ENCODE data around the gene TBC1D19. TPM values are rescaled to one million over a fixed set of nuclear protein-coding genes. Genes with fewer than 3 reads are reported as not detected.
"Not testable (repeated sequence)": the region's sequence is repeated elsewhere in the genome, so short reads cannot be mapped to it uniquely, and the experiment has no call there.

Gene TBC1D19
- polyA plus RNA-seq, 1 experiment = 37.0 TPM

DNA sequence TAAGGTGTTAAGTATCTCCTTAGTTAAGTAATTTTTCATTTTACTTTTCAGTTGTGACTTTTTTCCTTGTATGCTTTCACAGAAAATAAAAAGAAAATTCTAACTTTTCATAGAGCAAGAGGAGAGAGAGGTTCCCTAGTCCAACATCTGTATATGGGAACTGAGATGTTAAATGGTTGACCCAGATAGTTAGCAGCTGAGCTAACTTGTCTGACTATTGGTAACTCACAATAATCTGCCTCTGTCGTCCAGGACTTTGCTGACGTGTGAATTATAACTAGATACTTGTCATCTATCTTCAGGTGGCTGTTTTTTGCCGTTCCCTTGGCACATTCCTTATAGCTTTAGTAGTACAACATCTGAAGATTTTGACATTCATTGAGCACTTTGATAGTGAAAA, 29.9 kb downstream of the TBC1D19 start:
- Histone ChIP-seq H3K9me3 (ENCODE audit: control insufficient read depth, insufficient read depth, low read length) (no peaks in the 10 kb centered on the region), H3K27me3 (ENCODE audit: control insufficient read depth, insufficient read depth, low read length) (no peaks in the 10 kb centered on the region), H3K27ac (ENCODE audit: low read depth, low read length) (no peak overlapping the region), H3K4me3 (ENCODE audit: low read depth, low read length) (no peak overlapping the region)
- POLR2A ChIA-PET = no interaction called here
- TF ChIP-seq, protein P1, sequence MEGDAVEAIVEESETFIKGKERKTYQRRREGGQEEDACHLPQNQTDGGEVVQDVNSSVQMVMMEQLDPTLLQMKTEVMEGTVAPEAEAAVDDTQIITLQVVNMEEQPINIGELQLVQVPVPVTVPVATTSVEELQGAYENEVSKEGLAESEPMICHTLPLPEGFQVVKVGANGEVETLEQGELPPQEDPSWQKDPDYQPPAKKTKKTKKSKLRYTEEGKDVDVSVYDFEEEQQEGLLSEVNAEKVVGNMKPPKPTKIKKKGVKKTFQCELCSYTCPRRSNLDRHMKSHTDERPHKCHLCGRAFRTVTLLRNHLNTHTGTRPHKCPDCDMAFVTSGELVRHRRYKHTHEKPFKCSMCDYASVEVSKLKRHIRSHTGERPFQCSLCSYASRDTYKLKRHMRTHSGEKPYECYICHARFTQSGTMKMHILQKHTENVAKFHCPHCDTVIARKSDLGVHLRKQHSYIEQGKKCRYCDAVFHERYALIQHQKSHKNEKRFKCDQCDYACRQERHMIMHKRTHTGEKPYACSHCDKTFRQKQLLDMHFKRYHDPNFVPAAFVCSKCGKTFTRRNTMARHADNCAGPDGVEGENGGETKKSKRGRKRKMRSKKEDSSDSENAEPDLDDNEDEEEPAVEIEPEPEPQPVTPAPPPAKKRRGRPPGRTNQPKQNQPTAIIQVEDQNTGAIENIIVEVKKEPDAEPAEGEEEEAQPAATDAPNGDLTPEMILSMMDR (IDR thresholded peaks at IDR 0.05; ENCODE audit: low read depth, low read length) = no peak
- DNase-seq (ENCODE audit: low read depth, low spot score) = no peak
- CTCF ChIA-PET = no interaction called here

DNA sequence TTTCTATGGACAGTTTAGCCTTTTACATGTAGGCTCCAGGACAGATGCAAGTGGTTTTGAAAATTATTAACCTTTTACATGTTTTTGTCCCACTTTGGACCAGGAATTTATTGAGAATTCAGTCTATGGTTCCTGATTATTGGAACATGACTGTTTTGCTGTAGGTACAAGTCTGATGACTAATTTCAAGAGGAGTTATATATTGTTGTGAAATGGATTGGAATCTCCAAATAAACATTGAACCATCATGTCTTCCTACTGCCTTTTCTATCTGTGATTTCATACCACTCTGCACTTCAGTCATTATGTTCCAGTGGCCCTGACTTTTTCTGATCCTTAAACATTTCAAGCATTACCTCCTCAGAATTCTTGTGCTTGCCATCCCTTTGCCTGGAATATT, 35.9 kb downstream of the TBC1D19 start:
- H3K9me3 ChIP-seq (ENCODE audit: control insufficient read depth, insufficient read depth, low read length) = no peaks in the 10 kb centered on the region
- no peaks in the 10 kb centered on the region for H3K27me3 ChIP-seq (ENCODE audit: control insufficient read depth, insufficient read depth, low read length)
- POLR2A ChIA-PET = no interaction called here
- peak; percentile 16 for DNase-seq (ENCODE audit: low read depth, low spot score)
- CTCF ChIA-PET = interaction anchor here (1.4 kb wide), 1 partner anchor 161 kb away, joined by 9 read pairs; no protein-coding TSS in a partner anchor
- TF ChIP-seq, protein P1 (IDR thresholded peaks at IDR 0.05; ENCODE audit: low read depth, low read length) = no peak
- no peak overlapping the region for H3K27ac ChIP-seq (ENCODE audit: low read depth, low read length)
- H3K4me3 ChIP-seq (ENCODE audit: low read depth, low read length) = no peak overlapping the region

DNA sequence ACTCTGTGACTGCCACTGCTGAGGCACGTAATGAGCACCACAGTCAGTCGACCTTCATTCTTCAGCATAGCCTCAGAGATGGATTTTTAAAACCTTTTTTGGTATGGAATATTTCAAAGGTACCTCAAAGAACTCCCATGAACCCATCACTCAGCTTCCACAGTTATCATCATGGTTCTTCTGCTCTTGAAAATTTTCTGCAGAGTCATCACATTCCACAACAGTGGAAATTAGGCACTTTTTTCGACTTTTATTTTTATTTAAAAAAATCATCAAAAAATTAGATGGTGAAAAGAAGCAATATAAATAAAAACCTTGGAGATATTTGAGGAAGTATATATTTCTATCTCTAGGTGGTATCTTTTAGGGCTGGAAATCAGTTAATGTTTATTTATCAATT, 37.5 kb downstream of the TBC1D19 start:
- H3K9me3 ChIP-seq (ENCODE audit: control insufficient read depth, insufficient read depth, low read length) = no peaks in the 10 kb centered on the region

DNA sequence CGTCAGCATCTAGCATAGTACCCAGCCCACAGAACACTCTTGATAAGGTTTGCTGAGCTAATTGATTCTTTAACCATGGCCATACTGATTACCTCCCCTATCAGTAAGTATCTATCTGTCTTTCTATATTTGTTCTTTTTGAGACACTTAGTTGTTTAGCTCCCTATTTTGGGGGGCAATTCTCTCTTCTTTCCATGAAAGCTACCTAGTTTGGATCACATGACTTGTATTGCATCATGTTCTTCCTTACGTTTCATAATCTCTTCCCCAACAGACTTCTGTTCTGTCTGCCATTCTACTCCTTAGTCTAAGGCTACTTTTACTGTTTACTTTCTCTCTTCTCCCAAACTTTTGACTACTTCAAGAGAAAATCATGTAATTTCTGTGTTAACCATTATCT, 39.0 kb downstream of the TBC1D19 start:
- Histone ChIP-seq H3K27me3 (ENCODE audit: control insufficient read depth, insufficient read depth, low read length) (no peaks in the 10 kb centered on the region), H3K9me3 (ENCODE audit: control insufficient read depth, insufficient read depth, low read length) (no peaks in the 10 kb centered on the region), H3K4me3 (ENCODE audit: low read depth, low read length) (no peak overlapping the region), H3K27ac (ENCODE audit: low read depth, low read length) (no peak overlapping the region)
- DNase-seq (ENCODE audit: low read depth, low spot score) = no peak
- TF ChIP-seq, protein P1 (IDR thresholded peaks at IDR 0.05; ENCODE audit: low read depth, low read length) = no peak
- ChIA-PET POLR2A (no interaction called here), CTCF (no interaction called here)

More for the DNA sequence above, 37.5 kb downstream of the TBC1D19 start:
- Histone ChIP-seq H3K27ac (ENCODE audit: low read depth, low read length) (no peak overlapping the region), H3K27me3 (ENCODE audit: control insufficient read depth, insufficient read depth, low read length) (no peaks in the 10 kb centered on the region), H3K4me3 (ENCODE audit: low read depth, low read length) (no peak overlapping the region)
- ChIA-PET CTCF (no interaction called here), POLR2A (no interaction called here)
- DNase-seq (ENCODE audit: low read depth, low spot score) = no peak
- TF ChIP-seq, protein P1 (IDR thresholded peaks at IDR 0.05; ENCODE audit: low read depth, low read length) = no peak

DNA sequence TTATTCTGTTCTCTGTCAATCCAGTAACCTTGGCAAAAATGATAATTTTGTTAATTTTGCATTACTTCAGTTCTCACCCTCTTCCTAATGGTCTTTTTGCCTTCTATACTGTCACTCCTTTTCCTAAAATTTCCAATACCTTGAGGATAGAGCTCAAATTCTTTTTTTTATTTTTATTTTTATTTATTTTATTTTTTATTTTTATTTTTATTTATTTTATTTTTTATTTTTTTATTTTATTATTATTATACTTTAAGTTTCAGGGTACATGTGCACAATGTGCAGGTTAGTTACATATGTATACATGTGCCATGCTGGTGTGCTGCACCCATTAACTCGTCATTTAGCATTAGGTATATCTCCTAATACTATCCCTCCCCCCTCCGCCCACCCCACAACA, 42.8 kb downstream of the TBC1D19 start:
- H3K9me3 ChIP-seq (ENCODE audit: control insufficient read depth, insufficient read depth, low read length); POLR2A ChIA-PET; DNase-seq (ENCODE audit: low read depth, low spot score); H3K27ac ChIP-seq (ENCODE audit: low read depth, low read length); CTCF ChIA-PET; H3K4me3 ChIP-seq (ENCODE audit: low read depth, low read length); H3K27me3 ChIP-seq (ENCODE audit: control insufficient read depth, insufficient read depth, low read length): not testable (repeated sequence)

DNA sequence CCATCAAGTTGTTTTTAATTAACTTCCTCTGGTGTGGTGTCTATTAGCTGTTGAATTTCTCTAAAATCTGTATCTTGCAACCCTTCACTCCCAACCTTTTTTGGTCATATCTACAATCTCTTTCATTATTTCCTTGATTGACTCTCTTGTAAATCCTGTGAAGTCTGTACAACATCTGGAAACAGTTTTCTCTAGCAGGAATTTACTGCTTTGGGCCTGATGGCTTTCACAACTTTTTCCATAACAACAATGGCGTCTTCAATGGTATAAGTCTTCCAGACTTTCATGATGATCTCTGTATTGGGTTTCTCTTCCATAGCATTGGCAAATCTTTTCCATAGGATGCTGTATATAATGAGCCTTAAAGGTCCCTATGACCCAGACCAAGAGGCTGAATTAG, 49.0 kb downstream of the TBC1D19 start:
- Histone ChIP-seq H3K9me3 (ENCODE audit: control insufficient read depth, insufficient read depth, low read length) (no peaks in the 10 kb centered on the region), H3K27me3 (ENCODE audit: control insufficient read depth, insufficient read depth, low read length) (no peaks in the 10 kb centered on the region), H3K27ac (ENCODE audit: low read depth, low read length) (no peak overlapping the region), H3K4me3 (ENCODE audit: low read depth, low read length) (no peak overlapping the region)
- POLR2A ChIA-PET = no interaction called here
- CTCF ChIA-PET = interaction anchor here (0.6 kb wide), 1 partner anchor 175 kb away, joined by 3 read pairs; no protein-coding TSS in a partner anchor
- TF ChIP-seq, protein P1 (IDR thresholded peaks at IDR 0.05; ENCODE audit: low read depth, low read length) = no peak
- DNase-seq (ENCODE audit: low read depth, low spot score) = no peak
